ENCODE measurements around the gene DDX54.

- TF ChIP-seq CTCF (conservative IDR thresholded peaks at IDR 0.05; ENCODE audit: low read length) (no peak), EZH2phosphoT487 (IDR thresholded peaks at IDR 0.05; ENCODE audit: borderline replicate concordance) (no peak)
Observed at GRCh38 chr12:113184900-113185179, 438 bp downstream of the DDX54 start.
